Lung (tissue), 12 donors: ENCODE measurements around the gene RASAL2. TPM values are rescaled to one million over a fixed set of nuclear protein-coding genes. Genes with fewer than 3 reads are reported as not detected.

Source experiments
- ATAC-seq: fragments of 200-7000 bp; cut with Tn5 transposase; one replicate; pipeline ENCODE4 v1.9.1; 2020; ENCODE audit warnings: moderate number of reproducible peaks; ENCODE audit not compliant: insufficient read depth, low FRiP score
- DNase-seq, 3 donors: peaks; one replicate each; pipeline ENCODE4 v3.0.0-alpha.2; 2013 to 2017
- H3K27ac ChIP-seq, 2 donors: one replicate each; pipeline ENCODE4 v1.5.1; 2013; ENCODE audit warnings: mild to moderate bottlenecking in 2 of 2, moderate library complexity in 2 of 2, control low read depth in 1 of 2, inconsistent platforms in 1 of 2, low read depth in 1 of 2, low read length in 1 of 2
- H3K27me3 ChIP-seq, 3 donors: one replicate each; pipeline ENCODE4 v1.5.1; 2013; ENCODE audit warnings: low read length in 2 of 3; ENCODE audit not compliant: control insufficient read depth in 3 of 3, insufficient read depth in 3 of 3
- H3K36me3 ChIP-seq, 4 donors: one replicate each; pipeline ENCODE4 v1.5.1; 2013; ENCODE audit warnings: low read length in 4 of 4, mild to moderate bottlenecking in 1 of 4, moderate library complexity in 1 of 4; ENCODE audit not compliant: control insufficient read depth in 4 of 4, insufficient read depth in 4 of 4
- H3K4me1 ChIP-seq, 5 donors: one replicate each; pipeline ENCODE4 v1.5.1; 2013; ENCODE audit warnings: low read length in 5 of 5, mild to moderate bottlenecking in 2 of 5, moderate library complexity in 1 of 5; ENCODE audit not compliant: control insufficient read depth in 5 of 5, insufficient read depth in 5 of 5
- H3K4me3 ChIP-seq: one replicate; pipeline ENCODE4 v1.5.1; 2013; ENCODE audit warnings: mild to moderate bottlenecking, control low read depth, moderate library complexity
- H3K9ac ChIP-seq, 2 donors: one replicate each; pipeline ENCODE4 v1.5.1; 2013; ENCODE audit warnings: low read length in 2 of 2, control low read depth in 1 of 2; ENCODE audit not compliant: insufficient read depth in 1 of 2
- H3K9me3 ChIP-seq, 4 donors: one replicate each; pipeline ENCODE4 v1.5.1; 2013; ENCODE audit warnings: low read length in 3 of 4, mild to moderate bottlenecking in 1 of 4, moderate library complexity in 1 of 4; ENCODE audit not compliant: control insufficient read depth in 4 of 4, insufficient read depth in 3 of 4
- WGBS, 2 donors: extraction: QIAGEN DNeasy Blood & Tissue Kit; methylation state at CpG; one replicate each; pipeline ENCODE4 v1.1.7; 2013; 5-methylcytosine and 5-hydroxymethylcytosine counted together
- polyA plus RNA-seq, 2 donors: library from polyadenylated mRNA; stranded (reverse); fragments of 200-250 nt; gene quantifications; one replicate each; pipeline ENCODE4 v1.2.1, GENCODE V29; 2013
- total RNA-seq, 2 donors: library from RNA; depleted of rRNA in 1 of 2; stranded (reverse); fragments of >200 nt in 1 of 2; gene quantifications; one replicate each; pipeline ENCODE4 v1.2.1, GENCODE V29; 2014 to 2021
- TF ChIP-seq, protein P1 (sequence below): IDR thresholded peaks from 2 replicates; pipeline ENCODE4 v1.5.1; 2012; ENCODE audit warnings: mild to moderate bottlenecking; ENCODE audit errors: control extremely low read depth, extremely low read depth
- donor health status: control.
- donor health status: control.
- donor health status: Bipolar disorder and iron deficiency.
- donor health status: healthy.
- donor health status: DM: yes; HTN: yes; CAD: no.

The RASAL2 gene
- total and polyA plus RNA-seq, 4 donors: 4.9 to 34.8 (median 15.8) TPM

DNA sequence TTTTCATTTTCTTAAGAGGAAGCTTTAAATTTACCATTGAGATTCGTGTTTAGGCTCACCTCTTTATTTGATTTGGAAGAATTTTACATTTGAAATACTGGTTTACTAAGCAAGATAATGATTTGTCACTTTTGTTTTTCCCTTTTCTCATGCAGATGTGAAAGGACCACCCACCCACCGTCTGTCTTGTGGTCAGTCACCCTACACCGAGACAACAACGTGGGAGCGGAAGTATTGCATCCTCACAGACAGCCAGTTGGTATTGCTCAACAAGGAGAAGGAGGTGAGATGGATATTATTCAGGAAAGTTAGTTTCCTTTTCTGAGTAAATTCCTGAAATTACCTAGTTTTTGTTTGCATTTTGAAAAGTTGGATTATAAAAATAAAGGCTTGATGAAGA, 189.5 kb downstream of the RASAL2 start:
- no peak for ATAC-seq
- WGBS, 2 donors: 21 to 53% methylated on average over 5 of the region's 5 CpGs

DNA sequence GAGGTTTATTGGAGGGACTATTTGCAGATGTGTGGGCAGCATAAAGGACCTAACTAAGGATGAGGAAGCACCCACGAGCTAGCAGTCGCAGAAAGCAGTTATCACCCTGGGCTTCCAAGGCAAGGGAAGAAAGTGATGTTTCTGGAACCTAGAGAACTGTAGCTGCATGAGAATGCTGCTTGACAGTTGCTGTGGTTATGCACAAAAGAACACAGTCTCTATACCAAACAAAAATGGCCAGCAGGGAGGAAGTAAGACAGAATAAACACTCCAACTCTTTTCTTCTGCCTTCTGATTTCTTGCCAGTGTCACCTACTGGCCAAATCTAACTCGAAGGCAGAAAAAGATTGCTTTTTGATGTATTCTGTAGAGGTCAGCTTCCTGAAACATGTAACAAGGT, 190.2 kb downstream of the RASAL2 start:
- no peak for ATAC-seq
- H3K27ac ChIP-seq: no peak overlapping the region
- 13 to 43% methylated on average over 3 of the region's 3 CpGs for WGBS, 2 donors
- no peak overlapping the region for H3K9ac ChIP-seq
- H3K4me3 ChIP-seq: no peak overlapping the region
- no peaks in the 10 kb centered on the region for H3K27me3 ChIP-seq
- peak in 2 of 3 donors; percentile 26 to 42 for DNase-seq
- H3K9me3 ChIP-seq: no peaks in the 10 kb centered on the region
- TF ChIP-seq, protein P1, sequence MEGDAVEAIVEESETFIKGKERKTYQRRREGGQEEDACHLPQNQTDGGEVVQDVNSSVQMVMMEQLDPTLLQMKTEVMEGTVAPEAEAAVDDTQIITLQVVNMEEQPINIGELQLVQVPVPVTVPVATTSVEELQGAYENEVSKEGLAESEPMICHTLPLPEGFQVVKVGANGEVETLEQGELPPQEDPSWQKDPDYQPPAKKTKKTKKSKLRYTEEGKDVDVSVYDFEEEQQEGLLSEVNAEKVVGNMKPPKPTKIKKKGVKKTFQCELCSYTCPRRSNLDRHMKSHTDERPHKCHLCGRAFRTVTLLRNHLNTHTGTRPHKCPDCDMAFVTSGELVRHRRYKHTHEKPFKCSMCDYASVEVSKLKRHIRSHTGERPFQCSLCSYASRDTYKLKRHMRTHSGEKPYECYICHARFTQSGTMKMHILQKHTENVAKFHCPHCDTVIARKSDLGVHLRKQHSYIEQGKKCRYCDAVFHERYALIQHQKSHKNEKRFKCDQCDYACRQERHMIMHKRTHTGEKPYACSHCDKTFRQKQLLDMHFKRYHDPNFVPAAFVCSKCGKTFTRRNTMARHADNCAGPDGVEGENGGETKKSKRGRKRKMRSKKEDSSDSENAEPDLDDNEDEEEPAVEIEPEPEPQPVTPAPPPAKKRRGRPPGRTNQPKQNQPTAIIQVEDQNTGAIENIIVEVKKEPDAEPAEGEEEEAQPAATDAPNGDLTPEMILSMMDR: no peak
- peaks cover 0 to 16% (median 3%) of the 10 kb centered on the region in 5 donors for H3K4me1 ChIP-seq
- peaks cover 0 to 10% (median 1%) of the 10 kb centered on the region in 4 donors for H3K36me3 ChIP-seq

More for the DNA sequence above, 189.5 kb downstream of the RASAL2 start:
- no peak overlapping the region for H3K27ac ChIP-seq
- H3K4me1 ChIP-seq: peaks cover 0 to 17% (median 3%) of the 10 kb centered on the region in 5 donors
- peaks cover 0 to 10% (median 1%) of the 10 kb centered on the region in 4 donors for H3K36me3 ChIP-seq
- peak in 1 of 3 donors; percentile 47 for DNase-seq
- no peak overlapping the region for H3K4me3 ChIP-seq
- H3K9me3 ChIP-seq: no peaks in the 10 kb centered on the region
- TF ChIP-seq, protein P1: no peak
- H3K27me3 ChIP-seq: no peaks in the 10 kb centered on the region
- H3K9ac ChIP-seq: no peak overlapping the region

DNA sequence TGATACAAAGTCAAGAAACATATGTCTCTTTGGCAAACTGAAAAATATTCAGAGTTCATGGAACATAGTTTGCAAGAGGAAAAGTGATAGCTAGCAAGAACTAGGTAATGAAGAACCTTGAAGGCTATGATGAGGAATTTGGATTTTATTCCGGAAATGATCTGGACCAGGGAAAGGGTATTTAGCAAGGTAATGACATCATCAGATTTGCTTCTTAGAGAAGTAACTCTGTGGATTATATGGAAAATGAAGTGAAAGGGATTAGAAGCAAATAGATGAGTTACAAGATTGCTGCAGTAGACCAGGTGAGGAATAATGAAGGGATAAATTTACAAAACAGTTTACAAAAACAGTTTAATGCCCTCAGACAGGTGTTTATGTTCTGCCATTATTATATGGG, 197.3 kb downstream of the RASAL2 start:
- WGBS, 2 donors: 95 to 100% methylated on average over 1 of the region's 1 CpG
- H3K9ac ChIP-seq: no peak overlapping the region
- H3K9me3 ChIP-seq: no peaks in the 10 kb centered on the region
- TF ChIP-seq, protein P1: no peak
- no peak overlapping the region for H3K4me3 ChIP-seq
- no peak overlapping the region for H3K27ac ChIP-seq
- H3K27me3 ChIP-seq: no peaks in the 10 kb centered on the region
- ATAC-seq (no peak), DNase-seq (no peak)
- peaks cover 0 to 3% (median 0%) of the 10 kb centered on the region in 4 donors for H3K36me3 ChIP-seq
- peaks cover 0 to 2% (median 0%) of the 10 kb centered on the region in 5 donors for H3K4me1 ChIP-seq

DNA sequence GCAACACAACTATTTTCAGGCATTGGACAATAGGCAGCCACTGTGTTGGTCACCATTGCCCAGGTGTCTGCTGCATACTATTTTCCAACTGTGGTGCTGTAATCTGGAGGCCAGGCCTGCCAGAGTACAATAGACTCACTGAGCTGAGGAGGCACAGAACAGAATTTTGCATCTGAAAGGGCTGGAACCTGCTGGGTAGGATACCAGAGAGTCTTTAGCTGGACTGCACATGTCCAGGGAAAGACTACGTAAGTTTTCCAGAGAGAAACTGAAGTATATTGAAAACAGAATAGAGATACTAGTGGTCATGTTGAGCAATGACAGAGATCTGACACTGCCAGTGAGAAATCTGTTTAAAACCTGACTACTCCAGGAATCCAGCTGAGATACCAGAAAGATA, 200.8 kb downstream of the RASAL2 start:
- WGBS, 2 donors: 78 to 87% methylated on average over 1 of the region's 1 CpG
- Histone ChIP-seq H3K27me3 (no peaks in the 10 kb centered on the region), H3K27ac (no peak overlapping the region), H3K9me3 (no peaks in the 10 kb centered on the region), H3K9ac (no peak overlapping the region), H3K4me3 (no peak overlapping the region), H3K36me3 (no peaks in the 10 kb centered on the region), H3K4me1 (peaks cover 0 to 2% (median 0%) of the 10 kb centered on the region in 5 donors)
- DNase-seq (peak in 1 of 3 donors; percentile 19), ATAC-seq (no peak)
- TF ChIP-seq, protein P1: no peak
